Stimulated activated CD4-positive, alpha-beta T cell treated with anti-CD3 and anti-CD28 coated beads, Interleukin-15, amount 100 ng/mL, for 24 hours (primary cell): Measurements from ENCODE around the gene SIPA1L2.
A peak's percentile ranks its signal among the peaks of the same experiment; 100 is the strongest.

Experiments
- DNase-seq: peaks from one replicate; pipeline ENCODE4 v3.0.0-alpha.2; 2020

SIPA1L2 gene

GRCh38 chr1:232589812-232590743 lies 39.9 kb downstream of the SIPA1L2 start:
- no peak for DNase-seq

- no peak for DNase-seq
These were observed 40.7 kb downstream of the SIPA1L2 start for GRCh38 chr1:232589111-232589811.

- DNase-seq: peak; percentile 33
These were observed 42.6 kb downstream of the SIPA1L2 start for GRCh38 chr1:232587141-232588008.

GRCh38 chr1:232586679-232587078 lies 43.3 kb downstream of the SIPA1L2 start:
- no peak for DNase-seq

- no peak for DNase-seq
These were observed 44.4 kb downstream of the SIPA1L2 start for GRCh38 chr1:232585486-232585885.

GRCh38 chr1:232581932-232582331 lies 48.0 kb downstream of the SIPA1L2 start:
- no peak for DNase-seq
